ENCODE results near the gene RTN4IP1.
A peak's percentile ranks its signal among the peaks of the same experiment; 100 is the strongest.

The RTN4IP1 gene, protein sequence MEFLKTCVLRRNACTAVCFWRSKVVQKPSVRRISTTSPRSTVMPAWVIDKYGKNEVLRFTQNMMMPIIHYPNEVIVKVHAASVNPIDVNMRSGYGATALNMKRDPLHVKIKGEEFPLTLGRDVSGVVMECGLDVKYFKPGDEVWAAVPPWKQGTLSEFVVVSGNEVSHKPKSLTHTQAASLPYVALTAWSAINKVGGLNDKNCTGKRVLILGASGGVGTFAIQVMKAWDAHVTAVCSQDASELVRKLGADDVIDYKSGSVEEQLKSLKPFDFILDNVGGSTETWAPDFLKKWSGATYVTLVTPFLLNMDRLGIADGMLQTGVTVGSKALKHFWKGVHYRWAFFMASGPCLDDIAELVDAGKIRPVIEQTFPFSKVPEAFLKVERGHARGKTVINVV

DNA sequence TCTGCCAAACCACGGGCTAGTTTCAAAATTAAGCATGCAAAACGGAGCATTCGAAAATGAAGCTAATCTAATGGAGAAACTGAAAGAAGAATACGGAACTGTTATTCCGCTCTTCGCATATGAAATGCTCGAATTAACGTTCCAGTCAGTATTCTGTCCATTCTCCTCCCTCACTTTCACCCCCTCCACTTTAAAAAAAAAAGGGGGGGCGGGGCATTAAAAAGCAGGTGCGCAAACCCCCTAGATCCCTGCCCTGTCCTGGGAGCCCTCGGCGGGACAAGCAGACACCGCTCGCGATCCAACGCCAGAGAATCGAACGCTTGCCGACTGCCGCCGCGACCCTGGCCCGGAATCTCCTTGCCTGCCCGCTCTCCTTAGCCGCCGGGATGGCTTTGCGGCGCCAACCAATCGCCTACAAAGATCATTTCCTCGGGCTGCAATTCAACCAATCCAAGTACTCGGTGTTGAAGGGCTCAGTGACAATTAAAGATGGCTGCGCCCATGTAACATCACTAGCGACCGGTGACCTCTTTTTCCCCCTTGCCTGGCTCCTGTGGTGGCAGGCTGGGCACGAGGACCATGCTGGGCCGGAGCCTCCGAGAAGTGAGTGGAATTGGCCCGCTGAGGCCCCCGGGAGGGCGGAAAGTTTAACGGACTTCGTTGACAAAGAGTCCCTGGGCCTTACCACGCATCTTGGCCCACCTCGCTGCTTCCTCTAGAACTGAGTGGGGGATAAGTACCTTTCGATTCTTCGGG is at the start of gene RTN4IP1, which contains the start of gene QRSL1:
Gene RTN4IP1, minus strand, starts transcription at position 396 of the 756 bp plus-strand sequence. CDS start 477 bp downstream, outside the sequence.
Gene QRSL1, plus strand, starts transcription at position 476 of the 756 bp plus-strand sequence. Its CDS starts 104 bp downstream, at position 580.
- DNase-seq (ENCODE audit: low read depth) = peak; percentile 62

- DNase-seq (ENCODE audit: low read depth) = no peak
Observed at GRCh38 chr6:106677282-106677681, 48.0 kb upstream of the RTN4IP1 start.

DNA sequence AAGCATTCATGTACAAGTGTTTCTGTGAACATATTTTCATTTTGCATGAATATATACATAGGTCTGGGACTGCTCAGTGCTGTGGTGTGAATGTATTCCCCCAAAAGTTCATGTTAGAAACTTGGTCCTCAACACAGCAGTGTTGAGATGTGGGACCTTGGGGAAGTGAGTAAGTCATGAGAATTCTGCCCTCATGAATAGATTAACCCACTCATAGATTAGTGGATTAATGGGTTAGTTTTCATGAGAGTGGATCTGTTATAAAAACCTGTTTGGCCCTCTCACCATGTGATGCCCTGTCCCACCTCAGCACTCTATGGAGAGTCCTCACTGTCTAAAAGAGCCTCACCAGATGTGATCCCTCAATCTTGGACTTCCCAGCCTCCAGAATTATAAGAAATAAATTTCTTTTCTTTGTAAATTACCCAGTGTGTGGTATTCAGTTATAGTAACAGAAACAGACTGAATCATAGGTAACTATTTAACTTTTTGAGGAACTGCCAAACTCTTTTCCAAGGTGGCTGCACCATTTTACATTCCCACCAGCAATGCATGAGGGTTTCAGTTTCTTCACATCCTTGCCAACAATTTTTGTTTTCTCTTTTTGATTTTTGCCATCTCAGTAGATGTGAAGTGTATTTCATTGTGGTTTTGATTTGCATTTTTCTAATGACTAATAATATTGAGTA is 45.4 kb upstream of the RTN4IP1 start:
- DNase-seq (ENCODE audit: low read depth) = no peak

GRCh38 chr6:106671651-106672050 is 42.4 kb upstream of the RTN4IP1 start:
- DNase-seq (ENCODE audit: low read depth) = no peak

DNA sequence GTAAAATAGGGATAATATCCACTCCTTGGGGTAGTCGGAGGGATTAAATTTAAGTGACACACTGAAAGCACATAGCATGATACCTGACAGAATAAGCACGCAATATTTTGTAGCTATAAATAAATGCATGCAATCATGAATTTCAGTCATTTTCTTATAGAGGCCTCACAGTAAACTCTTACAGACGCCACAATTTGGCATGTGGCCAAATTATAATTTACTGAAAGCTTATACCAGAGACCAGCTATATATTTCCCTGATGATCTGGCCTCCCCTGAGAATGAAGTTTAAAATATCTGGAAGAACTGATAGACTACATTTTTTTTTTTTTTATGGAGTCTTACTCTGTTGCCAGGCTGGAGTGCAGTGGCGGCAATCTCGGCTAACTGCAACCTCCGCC is 40.9 kb upstream of the RTN4IP1 start:
- no peak for DNase-seq (ENCODE audit: low read depth)

- DNase-seq (ENCODE audit: low read depth) = no peak
Observed at GRCh38 chr6:106667022-106667402, 37.7 kb upstream of the RTN4IP1 start.

DNA sequence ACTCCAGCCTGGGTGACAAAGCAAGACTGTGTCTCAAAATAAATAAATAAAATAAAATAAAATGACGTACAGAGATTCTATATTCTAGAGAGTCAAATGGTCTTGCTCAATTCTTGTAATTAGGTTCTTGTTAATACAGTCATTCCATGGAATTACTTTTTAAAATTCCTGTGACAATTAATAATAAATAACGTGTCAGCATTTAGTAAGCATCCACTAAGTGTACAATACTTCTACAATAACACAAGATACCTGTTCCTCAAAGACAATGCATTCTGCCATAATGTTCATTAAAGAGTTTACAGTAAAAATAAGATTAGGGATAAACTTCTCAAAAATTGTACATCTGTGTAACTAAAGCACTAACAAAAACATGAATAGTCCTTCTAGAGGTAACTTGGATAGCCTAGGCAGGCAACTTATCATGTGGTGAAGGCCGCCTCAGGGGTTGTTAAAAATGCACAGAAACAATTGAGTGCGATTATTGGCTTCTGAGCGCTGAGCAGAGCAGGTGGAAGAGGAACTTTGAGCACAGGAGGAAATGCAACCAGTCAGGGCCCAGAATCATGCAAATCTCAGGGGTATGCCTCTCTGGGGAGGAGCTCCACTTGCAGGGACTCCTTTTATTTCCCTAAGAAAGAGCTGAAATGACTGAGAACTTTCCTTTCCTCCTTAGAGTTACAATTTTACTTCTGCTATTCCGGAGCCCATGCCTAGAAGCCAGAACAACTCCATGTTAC is 37.2 kb upstream of the RTN4IP1 start:
- DNase-seq (ENCODE audit: low read depth) = no peak

GRCh38 chr6:106662458-106662857 is 33.2 kb upstream of the RTN4IP1 start:
- no peak for DNase-seq (ENCODE audit: low read depth)

- DNase-seq (ENCODE audit: low read depth) = no peak
Observed at GRCh38 chr6:106659859-106660258, 30.6 kb upstream of the RTN4IP1 start.

DNA sequence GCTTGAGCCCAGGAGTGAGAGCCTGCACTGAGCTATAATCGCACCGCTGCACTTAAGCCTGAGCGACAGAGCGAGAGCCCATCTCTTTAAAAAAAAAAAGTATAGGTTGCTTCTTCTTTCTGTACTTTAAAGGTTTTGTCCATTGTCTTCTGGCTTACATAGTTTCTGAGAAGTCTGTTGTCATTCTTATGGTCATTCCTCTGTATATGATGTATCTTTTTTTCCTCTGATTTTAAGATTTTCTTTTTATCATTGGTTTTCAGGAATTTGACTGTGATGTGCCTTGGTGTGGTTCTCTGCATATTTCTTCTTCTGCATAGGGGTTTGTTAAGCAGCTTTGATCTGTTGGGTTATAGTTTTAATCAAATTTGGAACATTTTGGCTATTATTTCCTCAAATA is 29.2 kb upstream of the RTN4IP1 start:
- DNase-seq (ENCODE audit: low read depth) = no peak

DNA sequence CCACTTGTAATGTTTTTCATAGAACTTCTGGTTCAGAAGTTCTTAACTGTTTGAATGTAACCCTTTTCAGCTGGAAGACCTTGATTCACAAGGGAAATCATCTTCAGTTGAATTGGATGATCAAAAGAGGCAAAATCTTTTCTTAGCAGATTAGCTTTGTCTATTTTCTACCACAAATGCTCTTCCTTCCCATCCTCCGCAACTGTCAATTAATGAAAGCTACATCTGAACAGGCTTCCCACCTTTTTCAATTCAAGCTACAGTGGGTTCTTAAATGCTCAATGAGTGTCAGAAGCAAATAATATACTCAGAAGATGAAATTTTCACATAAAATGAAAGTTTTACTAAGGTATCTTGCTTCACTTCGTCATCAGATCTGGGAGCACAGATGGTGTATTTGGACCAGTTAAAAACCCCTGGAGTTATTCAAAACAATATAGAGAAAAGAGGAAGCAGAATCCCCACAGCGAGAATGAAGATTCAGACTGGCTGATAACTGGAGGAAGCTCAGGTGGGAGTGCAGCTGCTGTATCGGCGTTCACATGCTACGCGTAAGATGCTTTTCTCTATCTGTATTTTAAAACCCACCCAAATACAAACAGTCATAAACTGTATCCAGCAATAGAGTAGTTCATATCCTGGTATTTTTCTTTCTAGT is 19.5 kb upstream of the RTN4IP1 start:
- no peak for DNase-seq (ENCODE audit: low read depth)

DNA sequence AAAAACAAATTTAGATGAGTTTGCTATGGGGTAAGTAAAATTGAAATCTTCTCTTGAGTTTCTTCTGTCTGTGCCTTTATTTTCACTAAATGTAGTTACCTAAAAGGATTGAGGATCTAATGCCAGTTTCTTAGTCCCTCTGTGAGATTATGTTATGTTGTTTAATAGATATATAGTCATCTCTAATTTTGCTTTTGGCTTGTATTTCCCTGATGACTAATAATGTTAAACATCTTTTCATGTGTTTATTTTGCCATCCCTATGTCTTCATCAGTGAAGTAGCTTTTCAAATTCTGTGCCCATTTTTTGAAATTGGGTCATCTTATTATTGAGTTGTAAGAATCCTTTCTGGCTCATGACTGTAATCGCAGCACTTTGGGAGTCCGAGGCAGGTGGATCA is 13.8 kb upstream of the RTN4IP1 start:
- no peak for DNase-seq (ENCODE audit: low read depth)

DNA sequence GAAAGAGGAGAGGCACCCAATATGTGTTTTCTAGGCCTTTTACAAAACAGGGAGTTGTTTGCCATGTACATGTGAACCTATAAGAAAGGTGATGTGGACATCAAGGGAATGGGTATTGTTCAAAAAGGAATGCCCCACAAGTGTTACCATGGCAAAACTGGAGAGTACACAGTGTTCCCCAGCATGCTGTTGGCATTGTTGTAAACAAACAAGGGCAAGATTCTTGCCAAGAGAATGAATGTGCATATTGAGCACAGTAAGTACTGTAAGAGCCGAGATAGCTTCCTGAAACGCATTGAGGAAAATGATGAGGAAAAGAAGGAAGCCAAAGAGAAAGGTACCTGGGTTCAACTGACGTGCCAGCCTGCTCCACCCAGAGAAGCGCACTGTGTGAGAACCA is 13.2 kb upstream of the RTN4IP1 start:
- DNase-seq (ENCODE audit: low read depth) = no peak

- no peak for DNase-seq (ENCODE audit: low read depth)
Observed at GRCh38 chr6:106639812-106640211, 10.5 kb upstream of the RTN4IP1 start.

DNA sequence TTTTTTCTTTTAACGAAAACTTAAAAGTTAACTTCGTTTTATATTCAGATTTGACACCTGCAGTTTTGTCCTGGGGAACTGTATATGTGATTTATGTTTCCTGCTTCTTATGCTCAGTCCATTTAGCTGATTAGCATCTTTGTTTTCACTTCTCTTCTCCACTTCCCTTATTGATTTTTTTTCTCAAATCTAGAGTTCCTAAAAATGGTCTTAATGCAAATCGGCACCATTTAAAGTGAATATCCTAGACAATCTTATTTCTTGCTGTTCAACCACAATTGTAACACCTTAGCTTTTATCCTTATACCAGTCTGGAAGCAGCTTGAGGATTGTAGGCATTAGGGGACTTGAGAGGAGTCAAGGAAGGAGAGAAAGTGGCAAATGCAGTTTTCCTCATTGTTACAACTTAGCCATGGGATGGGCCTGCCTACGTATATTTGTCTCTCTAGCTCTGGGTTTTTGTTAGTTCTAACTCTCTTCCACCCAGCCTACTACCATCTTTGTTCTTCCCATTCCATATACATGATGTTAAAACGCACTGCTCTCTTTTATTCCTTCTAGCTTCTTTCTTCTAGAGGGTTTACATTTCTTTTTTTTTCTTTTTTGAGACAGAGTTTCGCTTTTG is 8.5 kb upstream of the RTN4IP1 start:
- no peak for DNase-seq (ENCODE audit: low read depth)

DNA sequence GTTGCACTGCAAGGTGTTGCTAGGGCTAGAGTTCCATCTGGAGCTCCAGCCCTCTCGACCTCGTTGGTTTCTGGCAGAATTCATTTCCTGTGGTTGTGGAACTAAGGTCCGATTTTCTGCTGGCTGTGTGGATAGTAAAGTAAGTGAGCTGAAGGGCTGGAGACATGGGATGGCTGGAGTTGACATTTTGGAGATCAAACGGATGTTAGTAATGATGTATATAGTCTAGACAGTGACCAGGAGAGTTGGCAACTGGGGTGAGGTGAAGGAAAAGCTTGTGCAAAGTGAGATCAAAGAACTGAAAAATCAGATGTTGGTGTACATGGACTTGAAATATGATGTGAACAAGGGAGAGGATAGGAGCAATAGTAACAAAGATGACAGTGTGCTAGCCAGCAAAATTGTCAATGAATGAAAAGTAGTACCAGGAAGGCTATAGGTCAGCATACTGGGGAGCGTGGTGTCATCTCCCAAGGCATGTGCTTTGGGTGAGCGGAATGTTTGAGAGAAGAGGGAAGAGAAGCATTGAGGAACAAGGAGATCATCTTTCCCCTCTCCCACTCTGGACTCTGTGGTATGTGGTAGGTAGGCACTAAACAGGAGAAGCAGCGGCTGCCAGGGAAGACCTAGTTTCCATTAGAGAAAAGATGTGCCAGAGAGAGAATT is 7.9 kb upstream of the RTN4IP1 start:
- no peak for DNase-seq (ENCODE audit: low read depth)

DNA sequence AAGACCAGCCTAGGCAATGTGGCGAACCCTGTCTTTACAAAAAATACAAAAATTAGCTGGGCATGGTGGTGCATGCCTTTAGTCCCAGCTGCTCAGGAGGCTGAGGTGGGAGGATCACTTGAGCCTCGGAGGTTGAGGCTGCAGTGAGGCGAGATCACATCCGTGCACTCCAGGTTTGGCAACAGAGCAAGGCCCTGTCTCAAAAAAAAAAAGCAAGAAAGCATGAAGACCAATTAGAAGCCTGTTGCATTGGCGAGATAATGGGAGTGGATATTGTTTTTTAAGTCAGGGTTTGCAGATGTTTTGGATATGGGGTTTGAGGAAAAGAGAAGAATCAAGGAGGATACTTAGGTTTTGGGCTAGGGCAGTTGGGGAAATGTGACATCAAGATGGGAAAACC is 5.3 kb upstream of the RTN4IP1 start:
- DNase-seq (ENCODE audit: low read depth) = no peak

- DNase-seq (ENCODE audit: low read depth) = no peak
Observed at GRCh38 chr6:106631346-106631745, 2.0 kb upstream of the RTN4IP1 start.

GRCh38 chr6:106630366-106630765 is 1.1 kb upstream of the RTN4IP1 start:
- no peak for DNase-seq (ENCODE audit: low read depth)

- no peak for DNase-seq (ENCODE audit: low read depth)
Observed at GRCh38 chr6:106629859-106630163, 513 bp upstream of the RTN4IP1 start.

- no peak for DNase-seq (ENCODE audit: low read depth)
Observed at GRCh38 chr6:106628658-106629102, 618 bp downstream of the RTN4IP1 start.

All from stimulated activated CD8-positive, alpha-beta memory T cell treated with anti-CD3 and anti-CD28 coated beads, Interleukin-4, amount 100 ng/mL, for 24 hours (primary cell).